H9 (cell line): ENCODE measurements around the gene APOL6. TPM values are rescaled to one million over a fixed set of nuclear protein-coding genes. Genes with fewer than 3 reads are reported as not detected.

Experiments used
- DNase-seq: peaks from one replicate; pipeline ENCODE4 v3.0.0-alpha.2; 2017
- H2AFZ ChIP-seq: one replicate; pipeline ENCODE4 v1.6.1; 2013; ENCODE audit warnings: mild to moderate bottlenecking, low read length, control low read depth, moderate library complexity
- H2AK5ac ChIP-seq: 2 replicates; pipeline ENCODE4 v1.6.1; 2013; ENCODE audit warnings: low read length, control low read depth, mixed read lengths; ENCODE audit not compliant: insufficient read length
- H2BK120ac ChIP-seq: one replicate; pipeline ENCODE4 v1.6.1; 2013; ENCODE audit warnings: low read depth, mild to moderate bottlenecking, low read length, control low read depth, inconsistent platforms; ENCODE audit not compliant: poor library complexity, severe bottlenecking
- H2BK12ac ChIP-seq: 2 replicates; pipeline ENCODE4 v1.6.1; 2013; ENCODE audit warnings: low read length, control low read depth, mixed read lengths, low read depth; ENCODE audit not compliant: insufficient read length
- H2BK15ac ChIP-seq: 2 replicates; pipeline ENCODE4 v1.6.1; 2013; ENCODE audit warnings: low read depth, low read length, control low read depth
- H2BK20ac ChIP-seq: one replicate; pipeline ENCODE4 v1.6.1; 2013; ENCODE audit warnings: low read depth, mild to moderate bottlenecking, low read length, control low read depth, inconsistent platforms; ENCODE audit not compliant: poor library complexity, severe bottlenecking
- H2BK5ac ChIP-seq: 2 replicates; pipeline ENCODE4 v1.6.1; 2013; ENCODE audit warnings: low read length, control low read depth, mixed read lengths; ENCODE audit not compliant: insufficient read length
- H3K14ac ChIP-seq: 2 replicates; pipeline ENCODE4 v1.6.1; 2013; ENCODE audit warnings: low read length, control low read depth; ENCODE audit not compliant: insufficient read depth
- H3K18ac ChIP-seq: 2 replicates; pipeline ENCODE4 v1.6.1; 2013; ENCODE audit warnings: low read depth, mild to moderate bottlenecking, mixed read lengths, low read length, control low read depth; ENCODE audit not compliant: insufficient read length
- H3K23ac ChIP-seq: 2 replicates; pipeline ENCODE4 v1.6.1; 2013; ENCODE audit warnings: low read length, control low read depth, mixed read lengths, low read depth; ENCODE audit not compliant: insufficient read length
- H3K23me2 ChIP-seq: 2 replicates; pipeline ENCODE4 v1.6.1; 2013; ENCODE audit warnings: low read depth, mild to moderate bottlenecking, mixed read lengths, low read length, control low read depth; ENCODE audit not compliant: insufficient read length, poor library complexity, severe bottlenecking
- H3K27ac ChIP-seq: 2 replicates; pipeline ENCODE4 v1.5.1; 2013; ENCODE audit warnings: low read length, control low read depth, mixed read lengths, low read depth; ENCODE audit not compliant: insufficient read length
- H3K27me3 ChIP-seq: 2 replicates; pipeline ENCODE4 v1.6.1; 2013; ENCODE audit warnings: low read length, control low read depth, inconsistent platforms; ENCODE audit not compliant: insufficient read depth
- H3K4ac ChIP-seq: 2 replicates; pipeline ENCODE4 v1.6.1; 2013; ENCODE audit warnings: low read depth, mild to moderate bottlenecking, control low read depth, inconsistent platforms, low read length, moderate library complexity
- H3K4me1 ChIP-seq: 2 replicates; pipeline ENCODE4 v1.6.1; 2013; ENCODE audit warnings: low read length, control low read depth, inconsistent platforms; ENCODE audit not compliant: insufficient read depth
- H3K4me2 ChIP-seq: 2 replicates; pipeline ENCODE4 v1.6.1; 2013; ENCODE audit warnings: low read length, control low read depth, mixed read lengths; ENCODE audit not compliant: insufficient read length, insufficient read depth
- H3K56ac ChIP-seq: 2 replicates; pipeline ENCODE4 v1.6.1; 2013; ENCODE audit warnings: low read depth, mild to moderate bottlenecking, mixed read lengths, low read length, control low read depth; ENCODE audit not compliant: insufficient read length
- H3K79me1 ChIP-seq: 2 replicates; pipeline ENCODE4 v1.6.1; 2013; ENCODE audit warnings: low read depth, mild to moderate bottlenecking, moderate library complexity, low read length, control low read depth, inconsistent platforms; ENCODE audit not compliant: insufficient read depth, poor library complexity, severe bottlenecking
- H3K79me2 ChIP-seq: 2 replicates; pipeline ENCODE4 v1.6.1; 2013; ENCODE audit warnings: low read length, control low read depth, inconsistent platforms; ENCODE audit not compliant: insufficient read depth
- H3K9ac ChIP-seq: 2 replicates; pipeline ENCODE4 v1.6.1; 2013; ENCODE audit warnings: low read length, control low read depth, mixed read lengths; ENCODE audit not compliant: insufficient read length; ENCODE audit errors: extremely low read depth
- H3K9me3 ChIP-seq: one replicate; pipeline ENCODE4 v1.6.1; 2013; ENCODE audit warnings: low read depth, low read length, inconsistent platforms; ENCODE audit not compliant: control insufficient read depth
- H3T11ph ChIP-seq: one replicate; pipeline ENCODE4 v1.6.1; 2013; ENCODE audit warnings: mild to moderate bottlenecking, low read length, control low read depth, inconsistent platforms
- H4K20me1 ChIP-seq: one replicate; pipeline ENCODE4 v1.6.1; 2013; ENCODE audit not compliant: control insufficient read depth, insufficient read length, insufficient read depth
- H4K5ac ChIP-seq: 2 replicates; pipeline ENCODE4 v1.6.1; 2013; ENCODE audit warnings: low read depth, mild to moderate bottlenecking, mixed read lengths, low read length, control low read depth; ENCODE audit not compliant: insufficient read length
- H4K8ac ChIP-seq: replicated peaks from 2 replicates; pipeline ENCODE4 v1.6.1; 2013; ENCODE audit warnings: low read length, control low read depth, mixed read lengths, low read depth; ENCODE audit not compliant: insufficient read length
- H4K91ac ChIP-seq: 2 replicates; pipeline ENCODE4 v1.6.1; 2013; ENCODE audit warnings: low read depth, mild to moderate bottlenecking, moderate library complexity, mixed read lengths, low read length, control low read depth; ENCODE audit not compliant: insufficient read length
- H3K27ac Mint-ChIP-seq, 3 experiments: 2 replicates in 2 of 3; 3 replicates in 1 of 3; pipeline ENCODE4 v1.8.0; 2020 to 2021; ENCODE audit warnings: mixed read lengths in 3 of 3, mild to moderate bottlenecking in 1 of 3, moderate library complexity in 1 of 3
- H3K27me3 Mint-ChIP-seq: 2 replicates; pipeline ENCODE4 v1.8.0; 2021; ENCODE audit warnings: low read depth, mild to moderate bottlenecking, moderate library complexity, mixed read lengths
- H3K36me3 Mint-ChIP-seq, 3 experiments: 2 replicates in 2 of 3; 3 replicates in 1 of 3; pipeline ENCODE4 v1.8.0; 2020 to 2021; ENCODE audit warnings: low read depth in 3 of 3, mixed read lengths in 3 of 3; ENCODE audit not compliant: insufficient read depth in 1 of 3
- H3K4me1 Mint-ChIP-seq, 2 experiments: 2 replicates each; pipeline ENCODE4 v1.8.0; 2020; ENCODE audit warnings: mixed read lengths in 2 of 2
- H3K4me3 Mint-ChIP-seq, 2 experiments: 2 replicates in 1 of 2; 3 replicates in 1 of 2; pipeline ENCODE4 v1.8.0; 2020 to 2021; ENCODE audit warnings: mild to moderate bottlenecking in 2 of 2, mixed read lengths in 2 of 2, moderate library complexity in 1 of 2
- H3K9me3 Mint-ChIP-seq, 2 experiments: 2 replicates in 1 of 2; 3 replicates in 1 of 2; pipeline ENCODE4 v1.8.0; 2020; ENCODE audit warnings: mild to moderate bottlenecking in 2 of 2, mixed read lengths in 2 of 2, moderate library complexity in 1 of 2
- WGBS: extraction: QIAGEN DNeasy Blood & Tissue Kit; methylation state at CpG from one replicate; pipeline ENCODE4 v1.1.7; 2013; ENCODE audit warnings: missing lambda C conversion rate, low lambda C conversion rate, mixed read lengths; ENCODE audit not compliant: insufficient read length; ENCODE audit errors: extremely low coverage; 5-methylcytosine and 5-hydroxymethylcytosine counted together
- total RNA-seq: library from RNA; stranded (reverse); gene quantifications from 2 replicates; pipeline ENCODE4 v1.2.1, GENCODE V29; 2021
- TF ChIP-seq, protein P1 (sequence below): fragments of 200-600 bp; sonication (generic); conservative IDR thresholded peaks from 3 replicates; pipeline ENCODE4 v1.8.0; 2021; ENCODE audit warnings: antibody characterized with exemption, mild to moderate bottlenecking

The APOL6 gene
- total RNA-seq, 1 experiment from 2014 or later = 0.07 TPM

DNA sequence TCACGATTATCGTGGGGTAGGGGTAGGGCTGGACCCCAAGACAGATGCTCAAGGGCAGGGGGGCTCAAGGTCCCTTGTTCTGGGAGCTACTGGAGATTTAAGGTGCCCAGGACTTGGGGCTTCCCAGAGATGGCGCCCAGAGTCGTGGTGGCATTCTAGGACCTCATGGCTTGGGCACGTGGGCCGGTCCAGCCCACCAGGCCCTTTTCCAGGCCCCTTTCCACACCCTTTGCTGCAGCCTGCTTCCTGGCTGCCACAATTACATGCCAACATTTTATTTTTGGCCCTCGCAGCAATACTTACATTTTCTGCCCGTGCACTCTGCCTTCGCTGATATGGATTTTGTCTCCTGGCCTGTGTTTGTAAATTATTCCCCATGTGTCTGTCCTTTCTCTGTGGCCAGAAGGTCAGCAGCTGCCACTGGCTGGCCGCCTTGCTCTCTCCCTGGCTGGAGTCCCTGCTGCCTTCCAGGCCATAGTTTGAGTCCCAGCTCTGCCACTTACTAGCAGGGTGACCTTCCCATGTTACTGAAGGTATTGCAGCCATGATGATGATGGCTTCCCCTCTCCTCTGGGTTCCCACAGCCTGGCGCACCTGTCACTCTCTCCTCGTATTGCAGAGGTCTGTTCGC is 42.3 kb upstream of the APOL6 start:
- H3K23me2 ChIP-seq = no peaks in the 10 kb centered on the region
- no peak overlapping the region for H4K91ac ChIP-seq
- no peak overlapping the region for H2BK20ac ChIP-seq
- H3K14ac ChIP-seq = no peak overlapping the region; the same call in 1 of the 2 replicates
- Mint-ChIP-seq H3K36me3 (no peaks in the 10 kb centered on the region), H3K4me3 (no peak overlapping the region), H3K27ac (peak overlapping the region in 1 of 3 experiments; percentile 7; a peak in 2 of 7 replicates), H3K9me3 (no peaks in the 10 kb centered on the region), H3K4me1 (peaks cover 2 to 4% of the 10 kb centered on the region in 2 experiments; a peak in 2 of 4 replicates), H3K27me3 (peaks cover 14% of the 10 kb centered on the region)
- H4K5ac ChIP-seq = no peak overlapping the region
- no peak overlapping the region for H2AFZ ChIP-seq
- H3K23ac ChIP-seq = no peak overlapping the region
- no peak overlapping the region for H2BK12ac ChIP-seq
- no peak overlapping the region for H2BK5ac ChIP-seq
- no peaks in the 10 kb centered on the region for H3K79me2 ChIP-seq
- no peak overlapping the region for H4K8ac ChIP-seq
- H4K20me1 ChIP-seq = no peaks in the 10 kb centered on the region
- no peak overlapping the region for H3K4ac ChIP-seq
- no peaks in the 10 kb centered on the region for H3K79me1 ChIP-seq
- no peak overlapping the region for H3T11ph ChIP-seq
- no peak for DNase-seq
- no peak overlapping the region for H3K4me2 ChIP-seq
- H2BK120ac ChIP-seq = no peak overlapping the region
- H2AK5ac ChIP-seq = no peak overlapping the region
- H3K27ac ChIP-seq = no peak overlapping the region
- WGBS = no CpG with 5 or more reads among the region's 13 CpGs
- no peaks in the 10 kb centered on the region for H3K27me3 ChIP-seq
- H3K56ac ChIP-seq = no peak overlapping the region
- no peak overlapping the region for H3K9ac ChIP-seq
- TF ChIP-seq, protein P1, sequence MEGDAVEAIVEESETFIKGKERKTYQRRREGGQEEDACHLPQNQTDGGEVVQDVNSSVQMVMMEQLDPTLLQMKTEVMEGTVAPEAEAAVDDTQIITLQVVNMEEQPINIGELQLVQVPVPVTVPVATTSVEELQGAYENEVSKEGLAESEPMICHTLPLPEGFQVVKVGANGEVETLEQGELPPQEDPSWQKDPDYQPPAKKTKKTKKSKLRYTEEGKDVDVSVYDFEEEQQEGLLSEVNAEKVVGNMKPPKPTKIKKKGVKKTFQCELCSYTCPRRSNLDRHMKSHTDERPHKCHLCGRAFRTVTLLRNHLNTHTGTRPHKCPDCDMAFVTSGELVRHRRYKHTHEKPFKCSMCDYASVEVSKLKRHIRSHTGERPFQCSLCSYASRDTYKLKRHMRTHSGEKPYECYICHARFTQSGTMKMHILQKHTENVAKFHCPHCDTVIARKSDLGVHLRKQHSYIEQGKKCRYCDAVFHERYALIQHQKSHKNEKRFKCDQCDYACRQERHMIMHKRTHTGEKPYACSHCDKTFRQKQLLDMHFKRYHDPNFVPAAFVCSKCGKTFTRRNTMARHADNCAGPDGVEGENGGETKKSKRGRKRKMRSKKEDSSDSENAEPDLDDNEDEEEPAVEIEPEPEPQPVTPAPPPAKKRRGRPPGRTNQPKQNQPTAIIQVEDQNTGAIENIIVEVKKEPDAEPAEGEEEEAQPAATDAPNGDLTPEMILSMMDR = no peak
- H3K9me3 ChIP-seq = no peaks in the 10 kb centered on the region
- no peak overlapping the region for H3K18ac ChIP-seq
- H3K4me1 ChIP-seq = no peaks in the 10 kb centered on the region
- H2BK15ac ChIP-seq = no peak overlapping the region
